Stimulated activated CD4-positive, alpha-beta T cell treated with anti-CD3 and anti-CD28 coated beads, Interleukin-15, amount 100 ng/mL, for 24 hours (primary cell): ENCODE data around the gene BTNL9.
"Not testable (repeated sequence)": the region's sequence is repeated elsewhere in the genome, so short reads cannot be mapped to it uniquely, and the experiment has no call there.

ENCODE experiments used
- DNase-seq: peaks from one replicate; pipeline ENCODE4 v3.0.0-alpha.2; 2020

The BTNL9 gene

DNA sequence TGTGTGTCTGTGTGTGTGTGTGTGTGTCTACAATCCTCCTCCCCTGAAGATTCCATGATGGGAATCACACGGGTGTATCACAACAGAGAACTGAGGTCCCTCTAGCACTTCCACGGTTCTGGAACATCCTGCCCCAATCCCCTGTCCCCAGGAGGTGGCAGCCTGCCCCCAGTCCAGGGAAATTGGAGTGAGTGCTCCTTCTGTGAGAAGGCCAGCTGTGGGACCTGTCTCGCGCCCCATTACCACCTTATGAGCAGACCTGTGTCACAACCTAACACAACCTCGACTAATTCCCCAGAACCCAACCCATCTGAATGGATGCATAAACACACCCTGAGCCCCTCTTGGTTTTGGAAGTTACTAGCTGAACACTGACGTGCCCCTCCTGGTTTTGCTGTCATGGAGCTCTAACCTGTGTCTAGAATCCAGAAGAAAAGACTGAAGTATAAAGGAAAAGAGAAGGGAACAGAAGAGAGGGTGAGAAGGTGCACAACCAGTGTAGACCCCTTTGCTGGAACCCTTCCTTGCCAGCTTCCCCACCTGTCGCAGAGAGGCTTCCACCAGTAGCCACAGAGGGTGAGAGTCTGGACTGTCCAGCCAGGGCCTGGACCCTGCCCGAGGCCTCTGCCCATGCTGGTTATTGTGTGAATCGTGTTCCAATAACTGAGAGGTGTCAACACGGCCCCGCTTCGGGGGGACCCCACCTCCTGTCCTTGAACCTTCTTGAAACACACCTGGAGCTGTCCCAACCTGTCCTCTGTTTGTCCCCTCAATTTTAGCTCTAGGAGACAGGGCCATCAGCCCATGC, 3.4 kb downstream of the BTNL9 start:
- no peak for DNase-seq

DNA sequence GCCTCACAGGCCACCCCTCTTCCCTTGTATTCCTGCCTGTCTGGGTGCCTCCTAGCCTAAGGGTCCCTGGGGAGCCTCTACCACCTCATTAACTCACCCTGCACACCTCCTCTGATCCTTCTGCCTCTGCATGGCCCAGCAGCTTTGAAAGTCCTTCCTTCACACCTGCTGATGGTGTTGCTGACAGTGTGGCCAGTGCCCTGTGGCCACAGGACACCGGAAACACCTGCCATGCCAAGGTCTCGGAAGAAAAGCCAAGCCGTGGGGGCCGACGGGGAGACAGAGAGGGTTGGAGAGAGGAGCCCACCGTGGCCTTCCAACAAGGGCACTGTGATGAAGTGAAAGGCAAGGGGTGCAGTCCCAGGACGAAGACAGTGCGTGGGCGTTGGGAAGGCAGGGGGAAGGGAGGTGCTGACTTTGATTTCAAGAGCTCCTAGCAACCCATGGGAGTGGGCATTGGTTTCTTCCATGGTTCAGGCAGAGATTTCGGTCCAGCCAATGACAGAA, 4.1 kb downstream of the BTNL9 start:
- no peak for DNase-seq

DNA sequence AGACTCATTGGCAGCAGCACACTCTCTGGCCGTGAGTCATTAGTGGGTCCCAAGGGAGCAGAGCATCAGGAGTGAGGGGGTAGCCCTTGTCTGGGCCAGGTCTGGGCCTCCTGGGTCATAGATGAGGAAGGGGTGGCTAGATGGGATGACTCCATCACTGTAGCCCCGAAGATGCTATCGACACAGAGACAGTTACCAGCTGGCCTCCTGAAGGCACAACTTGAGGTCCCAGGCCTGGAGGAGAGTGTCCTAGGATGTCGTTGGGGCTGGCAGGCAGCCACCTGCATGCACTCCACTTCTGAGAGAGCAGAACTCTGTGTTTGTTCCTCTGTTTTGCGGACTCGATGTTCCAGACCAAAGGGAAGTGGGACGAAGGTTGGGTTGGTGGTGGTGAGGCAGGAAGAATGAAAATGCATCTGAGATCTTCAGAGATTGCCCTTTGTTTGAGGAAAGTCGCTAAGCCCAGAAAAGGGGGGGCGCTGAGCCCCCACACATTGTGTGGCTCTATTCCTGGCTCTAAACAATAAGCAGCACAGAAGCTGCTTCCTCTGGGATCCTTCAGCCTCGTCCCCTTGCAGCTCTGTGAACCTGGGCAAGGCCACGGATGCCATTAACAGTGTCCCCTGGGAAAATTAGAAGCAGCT, 4.7 kb downstream of the BTNL9 start:
- DNase-seq: no peak

- DNase-seq: no peak
Measured at GRCh38 chr5:181045316-181045715, 5.2 kb downstream of the BTNL9 start.

DNA sequence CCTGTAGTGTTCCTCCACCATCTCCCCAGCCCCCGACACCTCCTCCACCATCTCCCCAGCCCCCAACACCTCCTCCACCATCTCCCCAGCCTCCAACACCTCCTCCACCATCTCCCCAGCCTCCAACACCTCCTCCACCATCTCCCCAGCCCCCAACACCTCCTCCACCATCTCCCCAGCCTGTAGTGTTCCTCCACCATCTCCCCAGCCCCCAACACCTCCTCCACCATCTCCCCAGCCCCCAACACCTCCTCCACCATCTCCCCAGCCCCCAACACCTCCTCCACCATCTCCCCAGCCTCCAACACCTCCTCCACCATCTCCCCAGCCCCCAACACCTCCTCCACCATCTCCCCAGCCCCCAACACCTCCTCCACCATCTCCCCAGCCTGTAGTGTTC, 5.8 kb downstream of the BTNL9 start:
- DNase-seq: not testable (repeated sequence)

GRCh38 chr5:181047288-181047687, 7.2 kb downstream of the BTNL9 start:
- no peak for DNase-seq

DNA sequence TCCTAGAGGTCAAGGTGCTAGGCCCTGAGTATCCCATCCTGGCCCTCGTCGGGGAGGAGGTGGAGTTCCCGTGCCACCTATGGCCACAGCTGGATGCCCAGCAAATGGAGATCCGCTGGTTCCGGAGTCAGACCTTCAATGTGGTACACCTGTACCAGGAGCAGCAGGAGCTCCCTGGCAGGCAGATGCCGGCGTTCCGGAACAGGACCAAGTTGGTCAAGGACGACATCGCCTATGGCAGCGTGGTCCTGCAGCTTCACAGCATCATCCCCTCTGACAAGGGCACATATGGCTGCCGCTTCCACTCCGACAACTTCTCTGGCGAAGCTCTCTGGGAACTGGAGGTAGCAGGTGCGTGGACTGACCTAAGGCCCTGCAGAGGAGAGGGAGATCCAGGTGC, 7.9 kb downstream of the BTNL9 start:
- DNase-seq: no peak

GRCh38 chr5:181050016-181050415, 9.9 kb downstream of the BTNL9 start:
- no peak for DNase-seq

GRCh38 chr5:181051841-181052671, 12.0 kb downstream of the BTNL9 start:
- no peak for DNase-seq

DNA sequence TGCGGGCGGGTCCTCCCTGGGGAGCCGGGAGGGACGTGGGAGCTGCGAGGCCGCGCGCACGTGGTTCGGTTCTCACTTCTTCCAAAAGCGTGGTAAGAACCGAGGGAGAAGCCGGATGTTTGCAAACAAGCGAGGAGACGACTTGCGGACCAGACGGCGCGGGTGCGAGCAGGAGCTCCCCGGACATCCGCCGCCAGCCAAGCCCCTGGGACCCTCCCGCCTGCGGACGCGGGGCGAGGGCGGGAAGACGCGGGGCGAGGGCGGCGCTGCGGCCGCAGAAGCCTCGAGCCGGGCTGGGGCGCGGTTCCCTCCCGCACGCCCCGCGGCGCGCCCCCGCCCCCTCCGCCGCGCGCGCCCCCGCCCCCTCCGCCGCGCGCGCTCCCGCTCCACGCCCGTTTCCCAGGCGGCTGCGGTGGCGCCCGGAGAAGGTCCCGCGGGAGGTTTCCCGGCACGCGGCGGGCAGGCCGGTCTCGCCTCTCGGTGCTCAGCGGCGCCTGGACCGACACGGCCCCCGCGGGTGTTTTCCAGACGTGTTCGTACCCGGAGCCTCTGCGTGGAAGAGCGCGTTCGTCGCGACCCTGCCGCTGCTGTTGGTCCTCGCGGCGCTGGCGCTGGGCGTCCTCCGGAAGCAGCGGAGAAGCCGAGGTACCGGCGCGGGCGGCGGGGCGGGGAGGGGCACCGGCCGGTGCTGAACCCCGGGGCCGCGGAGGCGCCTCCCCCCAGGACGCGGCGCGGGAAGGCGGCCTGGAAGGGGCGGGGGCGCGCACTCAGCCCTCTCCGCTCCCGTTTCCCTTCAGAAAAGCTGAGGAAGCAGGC, 12.8 kb downstream of the BTNL9 start:
- DNase-seq: peak; percentile 41

GRCh38 chr5:181053488-181054121, 13.5 kb downstream of the BTNL9 start:
- peak; percentile 15 for DNase-seq

DNA sequence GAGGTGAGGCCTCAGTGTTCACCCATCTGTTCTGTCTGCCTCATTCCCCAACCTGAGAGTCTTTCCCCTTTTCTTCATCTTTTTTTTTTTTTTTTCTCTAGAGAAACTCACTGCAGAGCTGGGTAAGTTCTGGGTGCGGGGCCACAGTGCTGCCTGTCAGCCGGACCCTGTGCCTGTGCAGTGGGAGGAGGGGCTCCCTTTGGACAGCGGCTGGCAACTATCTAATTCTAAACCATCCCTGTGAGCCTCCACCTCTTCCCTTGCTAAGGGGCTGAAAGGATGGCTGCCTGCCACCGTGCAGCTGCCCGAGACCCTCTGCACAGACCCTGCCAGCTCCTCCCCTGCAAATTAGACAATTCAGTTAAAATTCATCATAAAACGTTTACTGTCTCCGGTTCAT, 14.1 kb downstream of the BTNL9 start:
- DNase-seq: no peak

DNA sequence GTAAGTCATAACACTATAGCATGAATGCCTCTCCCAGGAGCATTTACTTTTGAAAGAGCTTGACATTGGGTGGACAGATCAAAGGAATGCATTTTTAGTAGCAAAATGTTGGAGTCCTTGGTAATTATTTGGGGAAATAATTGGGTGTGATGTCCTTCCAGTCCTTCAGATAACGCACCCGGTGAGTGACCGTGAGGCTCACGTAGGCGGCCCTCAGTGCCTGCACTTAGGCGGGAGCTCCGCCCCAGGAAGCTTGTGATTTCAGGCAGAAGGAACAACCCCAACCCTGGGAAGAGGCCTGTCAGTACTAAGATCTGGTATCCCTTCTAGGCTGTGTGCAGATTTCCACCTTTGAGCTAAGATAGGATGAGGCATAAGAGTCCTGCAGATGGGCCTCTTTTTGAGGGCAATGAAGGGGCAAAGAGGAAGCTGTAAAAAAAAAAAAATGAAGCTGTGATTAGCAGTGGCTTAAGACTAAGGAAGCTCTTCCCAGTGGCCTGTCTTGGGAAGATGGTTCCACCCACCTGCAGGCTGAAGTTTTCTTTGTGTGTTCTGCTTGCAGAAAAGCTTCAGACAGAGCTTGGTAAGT, 14.9 kb downstream of the BTNL9 start:
- no peak for DNase-seq

DNA sequence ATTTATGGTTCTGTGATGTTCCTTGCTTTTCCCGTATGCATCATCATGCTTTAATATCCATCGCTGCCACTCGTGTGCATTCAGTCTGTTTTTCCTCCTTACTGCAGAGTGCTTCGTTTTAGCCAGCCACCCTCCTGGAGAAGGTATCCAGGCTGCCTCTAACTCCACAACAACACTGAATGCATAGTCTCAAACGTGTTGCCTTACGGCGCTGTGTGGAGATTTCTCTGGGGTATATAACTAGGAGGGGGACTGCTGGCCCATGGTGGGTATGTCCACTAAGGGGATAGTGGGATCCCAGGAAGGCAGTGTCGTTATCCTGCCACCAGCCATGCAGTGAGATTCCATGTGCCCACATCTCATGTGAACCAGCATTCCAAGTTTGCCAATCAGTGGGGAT, 16.4 kb downstream of the BTNL9 start:
- no peak for DNase-seq

- no peak for DNase-seq
Measured at GRCh38 chr5:181058321-181058720, 18.3 kb downstream of the BTNL9 start.

DNA sequence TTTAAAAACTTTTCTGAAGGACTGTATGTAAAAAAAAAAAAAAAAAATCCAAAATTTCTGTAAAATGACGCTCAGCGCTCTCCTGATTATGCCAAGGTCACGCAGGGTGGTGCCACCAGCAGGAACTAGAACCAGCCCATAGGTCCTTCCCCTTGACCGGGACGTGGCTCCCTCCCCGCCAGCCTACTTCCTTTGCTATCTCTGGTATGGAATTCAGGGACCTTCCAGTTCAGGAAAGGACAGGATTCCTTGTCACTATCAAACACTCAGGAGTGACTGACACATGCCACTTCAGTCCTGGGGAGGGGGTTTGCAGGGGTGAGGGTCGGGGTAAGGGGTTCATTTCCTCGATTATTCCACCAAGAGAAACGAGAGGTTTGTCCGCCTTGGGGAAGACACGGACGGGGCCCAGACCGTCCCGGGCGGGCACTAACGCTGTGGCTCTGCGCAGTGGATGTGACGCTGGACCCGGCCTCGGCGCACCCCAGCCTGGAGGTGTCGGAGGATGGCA, 18.8 kb downstream of the BTNL9 start:
- no peak for DNase-seq

GRCh38 chr5:181059297-181060230, 19.5 kb downstream of the BTNL9 start:
- DNase-seq: peak; percentile 30

DNA sequence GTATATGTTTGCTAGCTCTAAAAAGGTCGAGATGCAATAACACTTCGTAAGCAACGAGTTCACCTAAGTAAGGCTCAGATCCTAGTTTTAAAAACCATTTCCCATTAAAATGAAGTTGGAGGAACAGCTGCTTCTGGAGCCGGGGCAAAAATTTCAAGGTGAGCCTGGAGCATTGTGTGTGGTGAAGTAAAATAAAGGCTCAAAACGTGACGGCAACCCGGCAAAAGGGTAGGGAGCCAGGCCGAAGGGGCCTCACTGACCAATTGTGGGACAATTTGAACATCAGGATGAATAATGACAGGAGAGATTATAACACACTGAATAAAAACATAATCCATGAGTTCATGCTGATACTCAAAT, 20.1 kb downstream of the BTNL9 start:
- no peak for DNase-seq

DNA sequence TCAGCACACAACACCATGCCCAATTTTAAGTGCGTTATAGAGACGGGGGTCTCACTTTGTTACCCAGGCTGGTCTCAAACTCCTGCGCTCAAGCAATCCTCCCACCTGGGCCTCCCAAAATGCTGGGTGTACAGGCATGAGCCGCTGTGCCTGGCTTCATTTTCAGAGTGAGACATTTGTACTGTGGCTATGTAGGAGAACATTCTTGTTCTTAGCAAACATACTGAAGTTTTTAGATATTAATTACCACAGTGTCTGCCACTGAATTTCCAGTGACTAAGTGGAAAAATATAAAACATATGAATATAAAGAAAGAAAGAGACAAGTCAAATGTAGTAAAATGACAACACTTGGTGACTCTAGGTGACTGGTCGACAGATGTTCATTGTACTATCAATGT, 20.9 kb downstream of the BTNL9 start:
- DNase-seq: no peak

GRCh38 chr5:181061645-181062044, 21.6 kb downstream of the BTNL9 start:
- DNase-seq: no peak
